Measurements from ENCODE around the gene EVA1A. TPM values are rescaled to one million over a fixed set of nuclear protein-coding genes. Genes with fewer than 3 reads are reported as not detected.

EVA1A gene
- total RNA-seq, 2 experiments from 2014 or later, result 0.43 TPM; not detected in 1

- Mint-ChIP-seq H3K27ac (no peak overlapping the region), H3K27me3 (no peaks in the 10 kb centered on the region), H3K9me3 (peaks cover 2% of the 10 kb centered on the region), H3K4me3 (no peak overlapping the region), H3K36me3 (ENCODE audit: low read depth) (no peaks in the 10 kb centered on the region), H3K4me1 (ENCODE audit: low read depth) (no peaks in the 10 kb centered on the region)
- DNase-seq, result no peak
- ATAC-seq, result no peak
- TF ChIP-seq CTCF (IDR thresholded peaks at IDR 0.05), result no peak
- POLR2A ChIA-PET, result no interaction called here
- CTCF ChIA-PET, result no interaction called here
- intact Hi-C loops (cut with micrococcal nuclease), result no loop called here
These were observed 113.6 kb downstream of the EVA1A start for GRCh38 chr2:75447176-75447575.

Other genes starting within 250 kb of the EVA1A start
- 10 to 100 TPM; 64.3 to 75.4 TPM for gene MRPL19, start 85.8 kb upstream of the EVA1A start, total RNA-seq
- 10 to 100 TPM; 29.8 to 36.1 TPM for gene GCFC2, start 150.0 kb upstream of the EVA1A start, total RNA-seq